ENCODE measurements around the gene APOL5.

DNA sequence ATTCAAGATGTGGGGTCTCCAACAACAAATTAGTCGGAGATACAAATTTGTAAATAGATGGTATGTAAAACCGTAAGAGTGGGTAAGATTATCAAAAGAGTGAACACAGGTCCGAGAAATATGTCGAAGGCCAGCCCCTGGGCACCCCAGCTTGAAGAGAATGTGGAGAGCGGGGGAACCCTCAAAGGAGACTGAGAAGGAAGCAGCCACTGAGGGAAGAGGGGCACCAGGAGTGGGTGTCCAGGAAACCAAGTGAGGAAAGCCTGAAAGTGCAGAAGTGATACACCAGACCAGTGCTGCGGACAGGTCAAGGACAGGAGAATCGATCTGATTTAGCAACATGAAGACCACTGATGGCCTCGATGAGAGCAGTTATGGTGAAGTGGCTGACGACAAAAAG lies 14.4 kb downstream of the APOL5 start:
- TF ChIP-seq, protein P1, sequence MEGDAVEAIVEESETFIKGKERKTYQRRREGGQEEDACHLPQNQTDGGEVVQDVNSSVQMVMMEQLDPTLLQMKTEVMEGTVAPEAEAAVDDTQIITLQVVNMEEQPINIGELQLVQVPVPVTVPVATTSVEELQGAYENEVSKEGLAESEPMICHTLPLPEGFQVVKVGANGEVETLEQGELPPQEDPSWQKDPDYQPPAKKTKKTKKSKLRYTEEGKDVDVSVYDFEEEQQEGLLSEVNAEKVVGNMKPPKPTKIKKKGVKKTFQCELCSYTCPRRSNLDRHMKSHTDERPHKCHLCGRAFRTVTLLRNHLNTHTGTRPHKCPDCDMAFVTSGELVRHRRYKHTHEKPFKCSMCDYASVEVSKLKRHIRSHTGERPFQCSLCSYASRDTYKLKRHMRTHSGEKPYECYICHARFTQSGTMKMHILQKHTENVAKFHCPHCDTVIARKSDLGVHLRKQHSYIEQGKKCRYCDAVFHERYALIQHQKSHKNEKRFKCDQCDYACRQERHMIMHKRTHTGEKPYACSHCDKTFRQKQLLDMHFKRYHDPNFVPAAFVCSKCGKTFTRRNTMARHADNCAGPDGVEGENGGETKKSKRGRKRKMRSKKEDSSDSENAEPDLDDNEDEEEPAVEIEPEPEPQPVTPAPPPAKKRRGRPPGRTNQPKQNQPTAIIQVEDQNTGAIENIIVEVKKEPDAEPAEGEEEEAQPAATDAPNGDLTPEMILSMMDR (IDR thresholded peaks at IDR 0.05), result no peak
- no peak for TF ChIP-seq POLR2A (IDR thresholded peaks at IDR 0.05)

Data from body of pancreas (tissue), 4 donors.